ENCODE measurements around the gene BLOC1S5. TPM values are rescaled to one million over a fixed set of nuclear protein-coding genes. Genes with fewer than 3 reads are reported as not detected.

The BLOC1S5 gene
- total and polyA plus RNA-seq, 2 of the 13 experiments (the other 11 are each of a cell fraction or from before 2014, with no cell fraction given): 10.5 to 41.5 TPM

- no peak for TF ChIP-seq ATF2 (CRISPR knock-in tag; IDR thresholded peaks at IDR 0.05)
- TF ChIP-seq ZC3H4 (CRISPR knock-in tag; IDR thresholded peaks at IDR 0.05; ENCODE audit: borderline replicate concordance): no peak
- no peak for TF ChIP-seq ZBTB4 (CRISPR knock-in tag; IDR thresholded peaks at IDR 0.05; ENCODE audit: borderline replicate concordance)
- TF ChIP-seq HBP1 (CRISPR knock-in tag; IDR thresholded peaks at IDR 0.05; ENCODE audit: low read depth): no peak
- TF ChIP-seq ZNF576 (CRISPR knock-in tag; IDR thresholded peaks at IDR 0.05): no peak
- TF ChIP-seq ZNF691 (CRISPR knock-in tag; IDR thresholded peaks at IDR 0.05; ENCODE audit: borderline replicate concordance, low read depth): no peak
- no peak for TF ChIP-seq SALL1 (CRISPR knock-in tag; IDR thresholded peaks at IDR 0.05)
- no peak for TF ChIP-seq RBM39 (IDR thresholded peaks at IDR 0.05; ENCODE audit: low read depth, low read length, poor library complexity, severe bottlenecking)
Observed at GRCh38 chr6:7978736-7979135, 85.5 kb downstream of the BLOC1S5 start (continued).
